CD4-positive, alpha-beta T cell treated with Interferon alpha-2 for 1 hour (primary cell): Measurements from ENCODE around the gene BMPR2.
"Not testable (repeated sequence)": the region's sequence is repeated elsewhere in the genome, so short reads cannot be mapped to it uniquely, and the experiment has no call there.

Source experiments
- DNase-seq, 2 donors: peaks; one replicate each; pipeline ENCODE4 v3.0.0-alpha.2; 2020 to 2022

Gene BMPR2

GRCh38 chr2:202386495-202386894 lies 10.4 kb downstream of the BMPR2 start:
- not testable (repeated sequence) for DNase-seq

- DNase-seq, result no peak
These were observed 11.6 kb downstream of the BMPR2 start for GRCh38 chr2:202387608-202388342.

GRCh38 chr2:202400941-202401340 lies 24.8 kb downstream of the BMPR2 start:
- DNase-seq, result no peak

- no peak for DNase-seq
These were observed 29.7 kb downstream of the BMPR2 start for GRCh38 chr2:202405798-202406197.

- no peak for DNase-seq
These were observed 30.4 kb downstream of the BMPR2 start for GRCh38 chr2:202406445-202406978.

- no peak for DNase-seq
These were observed 32.5 kb downstream of the BMPR2 start for GRCh38 chr2:202408546-202409140.

GRCh38 chr2:202410092-202410491 lies 34.0 kb downstream of the BMPR2 start:
- DNase-seq, result no peak

- DNase-seq, result no peak
These were observed 35.0 kb downstream of the BMPR2 start for GRCh38 chr2:202411097-202411496.

GRCh38 chr2:202418027-202418426 lies 41.9 kb downstream of the BMPR2 start:
- DNase-seq, result no peak

GRCh38 chr2:202418511-202418910 lies 42.4 kb downstream of the BMPR2 start:
- DNase-seq, result no peak

GRCh38 chr2:202423139-202423538 lies 47.0 kb downstream of the BMPR2 start:
- DNase-seq, result no peak

GRCh38 chr2:202425036-202425435 lies 48.9 kb downstream of the BMPR2 start:
- DNase-seq, result no peak

- DNase-seq, result no peak
These were observed 50.6 kb downstream of the BMPR2 start for GRCh38 chr2:202426751-202427150.

- no peak for DNase-seq
These were observed 53.2 kb downstream of the BMPR2 start for GRCh38 chr2:202429164-202429980.

- no peak for DNase-seq
These were observed 56.6 kb downstream of the BMPR2 start for GRCh38 chr2:202432776-202433175.

GRCh38 chr2:202434472-202434871 lies 58.3 kb downstream of the BMPR2 start:
- no peak for DNase-seq

GRCh38 chr2:202436626-202437025 lies 60.5 kb downstream of the BMPR2 start:
- no peak for DNase-seq

GRCh38 chr2:202440117-202440516 lies 64.0 kb downstream of the BMPR2 start:
- DNase-seq, result not testable (repeated sequence)

- no peak for DNase-seq
These were observed 66.8 kb downstream of the BMPR2 start for GRCh38 chr2:202442882-202443281.

- DNase-seq, result no peak
These were observed 67.9 kb downstream of the BMPR2 start for GRCh38 chr2:202444000-202444399.

GRCh38 chr2:202449344-202449743 lies 73.2 kb downstream of the BMPR2 start:
- no peak for DNase-seq

- DNase-seq, result no peak
These were observed 74.7 kb downstream of the BMPR2 start for GRCh38 chr2:202450785-202451184.

GRCh38 chr2:202452744-202453143 lies 76.6 kb downstream of the BMPR2 start:
- DNase-seq, result no peak

- no peak for DNase-seq
These were observed 78.4 kb downstream of the BMPR2 start for GRCh38 chr2:202454536-202454935.
